CD14-positive monocyte (primary cell): ENCODE results near the gene ZEB2. TPM values are rescaled to one million over a fixed set of nuclear protein-coding genes. Genes with fewer than 3 reads are reported as not detected.

Source experiments
- DNase-seq, 3 donors: peaks; one replicate each; pipeline ENCODE4 v3.0.0-alpha.2; 2011 to 2022
- H2AFZ ChIP-seq: 2 replicates; pipeline ENCODE4 v1.6.0; 2012; ENCODE audit warnings: mild to moderate bottlenecking, low read depth, low read length, inconsistent platforms; ENCODE audit not compliant: insufficient read depth, poor library complexity, severe bottlenecking
- H3K27ac ChIP-seq, 2 donors: 1 replicate in 1 of 2; 2 replicates in 1 of 2; pipeline ENCODE4 v1.5.1; 2012 to 2013; ENCODE audit warnings: low read length in 2 of 2, control low read depth in 1 of 2, inconsistent platforms in 1 of 2, low read depth in 1 of 2, mild to moderate bottlenecking in 1 of 2
- H3K27me3 ChIP-seq, 2 donors: one replicate each; pipeline versions ENCODE4 v1.6.0 to v1.6.1; 2011 to 2013; ENCODE audit warnings: low read length in 2 of 2; ENCODE audit not compliant: control insufficient read depth in 2 of 2, insufficient read depth in 2 of 2
- H3K36me3 ChIP-seq, 2 donors: replicated peaks in 1 of 2; 1 replicate in 1 of 2; 2 replicates in 1 of 2; pipeline versions ENCODE4 v1.5.1 to v1.6.1; 2012 to 2013; ENCODE audit warnings: low read length in 2 of 2, control low read depth in 1 of 2, inconsistent platforms in 1 of 2, mild to moderate bottlenecking in 1 of 2; ENCODE audit not compliant: insufficient read depth in 2 of 2, control insufficient read depth in 1 of 2
- H3K4me1 ChIP-seq, 2 donors: 1 replicate in 1 of 2; 2 replicates in 1 of 2; pipeline versions ENCODE4 v1.5.1 to v1.6.1; 2012 to 2013; ENCODE audit warnings: low read length in 2 of 2, control low read depth in 1 of 2, inconsistent platforms in 1 of 2, mild to moderate bottlenecking in 1 of 2, moderate library complexity in 1 of 2; ENCODE audit not compliant: insufficient read depth in 2 of 2, control insufficient read depth in 1 of 2
- H3K4me2 ChIP-seq: replicated peaks from 2 replicates; pipeline ENCODE3; 2012; ENCODE audit warnings: low read length, moderate library complexity, mild to moderate bottlenecking; ENCODE audit not compliant: poor library complexity, severe bottlenecking; ENCODE audit errors: extremely low read depth
- H3K4me3 ChIP-seq, 3 experiments: fragments of 200-600 bp in 1 of 3; sonication (generic) in 1 of 3; replicated peaks in 1 of 3; 1 replicate in 2 of 3; 2 replicates in 1 of 3; pipeline ENCODE4 v1.5.1; 2011 to 2013; ENCODE audit warnings: low read length in 3 of 3, mild to moderate bottlenecking in 3 of 3, control low read depth in 2 of 3, low read depth in 2 of 3, inconsistent platforms in 1 of 3, moderate library complexity in 1 of 3
- H3K79me2 ChIP-seq: 2 replicates; pipeline ENCODE4 v1.6.0; 2012; ENCODE audit warnings: mild to moderate bottlenecking, control low read depth, inconsistent platforms, low read length, moderate library complexity; ENCODE audit not compliant: insufficient read depth
- H3K9ac ChIP-seq: 2 replicates; pipeline ENCODE4 v1.6.0; 2017; ENCODE audit warnings: low read length, mild to moderate bottlenecking; ENCODE audit not compliant: insufficient read depth, poor library complexity, severe bottlenecking
- H3K9me3 ChIP-seq, 2 donors: replicated peaks in 1 of 2; 1 replicate in 1 of 2; 2 replicates in 1 of 2; pipeline versions ENCODE4 v1.5.1 to v1.6.1; 2012 to 2013; ENCODE audit warnings: low read length in 2 of 2, control low read depth in 1 of 2; ENCODE audit not compliant: control insufficient read depth in 1 of 2, insufficient read depth in 1 of 2
- H4K20me1 ChIP-seq: 2 replicates; pipeline ENCODE4 v1.6.0; 2012; ENCODE audit warnings: mild to moderate bottlenecking, low read length, control low read depth, moderate library complexity; ENCODE audit not compliant: insufficient read depth
- H3K27ac Mint-ChIP-seq, 7 donors: one replicate each; pipeline ENCODE4 v1.8.0; 2020; ENCODE audit warnings: mild to moderate bottlenecking in 7 of 7, mixed read lengths in 7 of 7, moderate library complexity in 6 of 7, inconsistent platforms in 2 of 7
- H3K27me3 Mint-ChIP-seq, 3 donors: one replicate each; pipeline ENCODE4 v1.8.0; 2021 to 2022; ENCODE audit warnings: low read depth in 3 of 3, mild to moderate bottlenecking in 3 of 3, mixed read lengths in 3 of 3, moderate library complexity in 3 of 3, inconsistent platforms in 1 of 3
- H3K36me3 Mint-ChIP-seq, 2 donors: one replicate each; pipeline ENCODE4 v1.8.0; 2020; ENCODE audit warnings: mixed read lengths in 2 of 2, inconsistent platforms in 1 of 2, mild to moderate bottlenecking in 1 of 2
- H3K4me1 Mint-ChIP-seq: one replicate; pipeline ENCODE4 v1.8.0; 2020; ENCODE audit warnings: mild to moderate bottlenecking, mixed read lengths
- H3K4me3 Mint-ChIP-seq, 2 donors: one replicate each; pipeline ENCODE4 v1.8.0; 2020; ENCODE audit warnings: mild to moderate bottlenecking in 2 of 2, mixed read lengths in 2 of 2, moderate library complexity in 1 of 2
- H3K9me3 Mint-ChIP-seq, 7 donors: one replicate each; pipeline ENCODE4 v1.8.0; 2020 to 2022; ENCODE audit warnings: mixed read lengths in 7 of 7, mild to moderate bottlenecking in 6 of 7, moderate library complexity in 6 of 7, inconsistent platforms in 2 of 7
- CTCF ChIP-seq: fragments of 200-600 bp; IDR thresholded peaks from one replicate; pipeline ENCODE4 v1.8.0; 2022; ENCODE audit warnings: antibody characterized with exemption, mild to moderate bottlenecking
- WGBS: methylation state at CpG from one replicate; pipeline ENCODE4 v1.1.5; 2013; ENCODE audit warnings: missing lambda C conversion rate; ENCODE audit not compliant: insufficient coverage; 5-methylcytosine and 5-hydroxymethylcytosine counted together
- intact Hi-C, 2 donors: fragments of 100-400 bp; cut with micrococcal nuclease; formaldehyde crosslinking; loops; one replicate each; pipeline versions ENCODE4 v1.15.0 to v1.15.1; 2023
- polyA plus RNA-seq, 3 donors: library from polyadenylated mRNA; depleted of rRNA in 1 of 3; unstranded in 2 of 3; stranded (reverse) in 1 of 3; fragments of 300-500 nt in 2 of 3; fragments of >200 nt in 1 of 3; fragmentation: Illumina TruSeq in 2 of 3; gene quantifications; 1 replicate in 2 of 3; 2 replicates in 1 of 3; pipeline ENCODE4 v1.2.3, GENCODE V29; 2012 to 2021

The ZEB2 gene
- polyA plus RNA-seq, 3 donors = 76.8 to 325 (median 93.8) TPM

GRCh38 chr2:144414324-144414845, 105.5 kb downstream of the ZEB2 start:
- no peaks in the 10 kb centered on the region for H3K27me3 ChIP-seq

GRCh38 chr2:144412709-144413108, 107.2 kb downstream of the ZEB2 start:
- Histone ChIP-seq H3K4me3 (no peak overlapping the region), H3K9ac (no peak overlapping the region), H3K79me2 (peaks cover 97% of the 10 kb centered on the region), H4K20me1 (peaks cover 98% of the 10 kb centered on the region), H3K27ac (peak overlapping the region; percentile 11 to 86), H3K9me3 (no peaks in the 10 kb centered on the region), H2AFZ (no peak overlapping the region), H3K4me2 (no peak overlapping the region), H3K27me3 (no peaks in the 10 kb centered on the region), H3K4me1 (peaks cover 44 to 66% of the 10 kb centered on the region in 2 donors), H3K36me3 (peaks cover 83 to 87% of the 10 kb centered on the region in 2 donors)
- intact Hi-C loops = no loop called here
- WGBS = no CpG with 5 or more reads among the region's 2 CpGs
- Mint-ChIP-seq H3K36me3 (peaks cover 71 to 94% of the 10 kb centered on the region in 2 donors), H3K9me3 (no peaks in the 10 kb centered on the region), H3K27me3 (peaks cover 0 to 3% (median 0%) of the 10 kb centered on the region in 3 donors), H3K4me1 (peaks cover 49% of the 10 kb centered on the region), H3K27ac (peak overlapping the region; percentile 91 to 98 (median 97)), H3K4me3 (no peak overlapping the region)
- peak; percentile 66 to 85 (median 79) for DNase-seq
- no peak for TF ChIP-seq CTCF

More at GRCh38 chr2:144414324-144414845, 105.5 kb downstream of the ZEB2 start:
- Histone ChIP-seq H2AFZ (no peak overlapping the region), H3K9ac (peak overlapping the region; percentile 45), H3K4me3 (peak overlapping the region in 1 of 3 experiments; percentile 24), H3K27ac (peak overlapping the region; percentile 86 to 93), H3K36me3 (peaks cover 83 to 86% of the 10 kb centered on the region in 2 donors), H3K9me3 (no peaks in the 10 kb centered on the region), H3K4me2 (peak overlapping the region; percentile 37), H3K79me2 (peaks cover 97% of the 10 kb centered on the region), H3K4me1 (peaks cover 44 to 53% of the 10 kb centered on the region in 2 donors), H4K20me1 (peaks cover 98% of the 10 kb centered on the region)
- H3K36me3 Mint-ChIP-seq = peaks cover 62 to 92% of the 10 kb centered on the region in 2 donors
- H3K4me1 Mint-ChIP-seq = peaks cover 49% of the 10 kb centered on the region
- peaks cover 0 to 3% (median 0%) of the 10 kb centered on the region in 3 donors for H3K27me3 Mint-ChIP-seq
- TF ChIP-seq CTCF = no peak
- WGBS = 38% methylated on average over 2 of the region's 5 CpGs
- H3K27ac Mint-ChIP-seq = peak overlapping the region; percentile 91 to 98 (median 97)
- intact Hi-C loops = no loop called here
- DNase-seq = peak; percentile 88 to 95 (median 95)
- H3K4me3 Mint-ChIP-seq = peak overlapping the region in 1 of 2 donors; percentile 7
- H3K9me3 Mint-ChIP-seq = peaks cover 0 to 2% (median 0%) of the 10 kb centered on the region in 7 donors
